Measurements from ENCODE around the gene MAMDC4. TPM values are rescaled to one million over a fixed set of nuclear protein-coding genes. Genes with fewer than 3 reads are reported as not detected.

The MAMDC4 gene
- total RNA-seq, 1 experiment from 2014 or later: 6.7 TPM

DNA sequence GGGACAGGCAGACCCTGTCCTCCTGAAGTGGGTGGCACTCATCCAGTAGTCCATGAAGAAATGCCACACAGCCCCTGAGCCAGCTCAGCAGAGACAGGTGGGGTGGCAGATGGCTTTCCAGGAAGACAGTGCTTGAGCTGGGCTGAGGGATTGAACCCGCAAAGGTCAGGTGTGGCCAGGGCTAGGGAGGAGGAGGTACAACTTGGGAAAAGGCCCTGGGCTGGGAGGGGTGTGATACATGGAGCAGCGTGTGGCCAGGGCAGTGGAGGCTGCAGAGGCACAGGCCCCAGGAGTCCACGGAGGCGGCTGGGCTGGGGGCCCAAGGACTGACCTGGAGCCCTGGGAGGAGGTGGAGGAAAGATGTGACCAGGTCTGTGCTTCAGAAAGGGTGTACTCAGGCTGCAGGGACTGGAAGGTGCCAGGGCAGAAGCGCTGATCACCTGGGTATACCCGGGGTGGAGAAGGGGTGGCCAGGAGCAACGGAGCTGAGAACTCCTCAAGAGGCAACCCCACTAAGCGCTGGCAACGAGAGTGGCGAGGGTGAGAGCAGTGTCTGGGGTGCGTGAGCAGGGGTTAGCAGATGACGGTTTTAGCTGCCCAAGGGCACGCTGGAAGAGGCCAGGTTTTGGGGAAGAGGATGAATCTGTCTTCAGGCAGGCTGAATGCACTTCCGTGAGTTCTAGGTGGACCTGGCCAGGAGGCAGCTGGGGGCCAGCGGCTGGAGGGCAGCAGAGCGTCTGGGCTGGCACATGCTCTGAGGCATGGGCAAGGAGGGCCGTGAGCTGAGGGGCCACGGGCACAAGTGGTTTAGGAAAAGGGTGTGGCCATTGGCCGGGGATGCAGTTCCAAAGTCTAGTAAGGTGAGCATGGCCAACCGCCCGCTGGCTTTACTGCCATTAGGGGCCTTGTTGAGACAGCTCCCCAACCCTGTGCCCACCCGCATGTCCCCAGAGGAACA lies 48.3 kb upstream of the MAMDC4 start (continued):
- no peak for TF ChIP-seq ETV6 (CRISPR knock-in tag; IDR thresholded peaks at IDR 0.05)
- no peak for TF ChIP-seq ZNF396 (CRISPR knock-in tag; IDR thresholded peaks at IDR 0.05; ENCODE audit: borderline replicate concordance)
- TF ChIP-seq ZNF232 (CRISPR knock-in tag; IDR thresholded peaks at IDR 0.05): no peak

DNA sequence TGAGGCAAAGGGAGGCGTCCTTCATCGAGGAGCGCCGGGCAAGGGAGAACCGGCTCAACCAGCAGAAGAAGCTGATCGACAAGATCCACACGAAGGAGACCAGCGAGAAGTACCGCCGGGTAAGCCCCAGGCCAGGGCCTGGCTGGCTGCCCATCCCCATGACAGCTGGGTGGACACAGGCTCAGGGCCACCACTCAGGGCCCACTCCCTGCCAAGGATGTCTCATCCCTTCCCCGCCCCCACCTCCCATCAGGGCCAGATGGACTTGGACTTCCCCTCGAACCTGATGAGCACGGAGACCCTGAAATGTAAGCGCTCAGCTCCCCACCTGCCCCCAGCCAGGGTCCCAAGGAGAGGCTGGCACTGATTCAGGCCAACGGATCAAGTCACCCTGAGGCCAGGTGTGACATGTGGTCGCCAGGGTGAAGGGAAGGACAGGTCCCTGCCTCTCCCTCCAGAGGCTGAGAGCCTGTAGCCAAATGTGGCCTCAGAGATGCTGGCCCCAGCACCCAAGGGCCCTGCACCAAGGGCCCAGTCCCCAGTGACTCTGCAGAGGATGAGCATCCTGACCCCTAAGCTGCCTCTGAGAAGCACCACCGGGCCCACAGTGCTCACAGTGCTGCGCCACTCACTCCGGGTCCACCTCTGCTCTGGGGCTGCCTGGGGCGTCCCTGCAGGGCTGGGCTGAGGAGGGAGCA lies 47.5 kb upstream of the MAMDC4 start:
- Mint-ChIP-seq H3K27ac (no peak overlapping the region), H3K9me3 (no peaks in the 10 kb centered on the region), H3K36me3 (peaks cover 5% of the 10 kb centered on the region), H3K4me1 (peaks cover 16% of the 10 kb centered on the region), H3K4me3 (no peak overlapping the region), H3K27me3 (ENCODE audit: low read depth) (peaks cover 30% of the 10 kb centered on the region)
- POLR2A ChIA-PET: no interaction called here
- DNase-seq (ENCODE audit: low spot score): no peak
- CTCF ChIA-PET: interaction anchor here (0.8 kb wide), 1 partner anchor 47 kb away, joined by 3 read pairs; the partner anchor contains the start of gene LCN8
- TF ChIP-seq NR3C1 (CRISPR knock-in tag; conservative IDR thresholded peaks at IDR 0.05; ENCODE audit: low read depth) (no peak), FOXJ3 (CRISPR knock-in tag; IDR thresholded peaks at IDR 0.05; ENCODE audit: borderline replicate concordance) (no peak), GABPB1 (CRISPR knock-in tag; IDR thresholded peaks at IDR 0.05) (no peak), ESRRA (CRISPR knock-in tag; IDR thresholded peaks at IDR 0.05; ENCODE audit: borderline replicate concordance) (no peak), ZNF423 (CRISPR knock-in tag; IDR thresholded peaks at IDR 0.05) (no peak), CREB1 (CRISPR knock-in tag; IDR thresholded peaks at IDR 0.05) (no peak), GRHL2 (CRISPR knock-in tag; IDR thresholded peaks at IDR 0.05; ENCODE audit: insufficient replicate concordance, severe bottlenecking) (no peak)
- TF ChIP-seq, protein P1, sequence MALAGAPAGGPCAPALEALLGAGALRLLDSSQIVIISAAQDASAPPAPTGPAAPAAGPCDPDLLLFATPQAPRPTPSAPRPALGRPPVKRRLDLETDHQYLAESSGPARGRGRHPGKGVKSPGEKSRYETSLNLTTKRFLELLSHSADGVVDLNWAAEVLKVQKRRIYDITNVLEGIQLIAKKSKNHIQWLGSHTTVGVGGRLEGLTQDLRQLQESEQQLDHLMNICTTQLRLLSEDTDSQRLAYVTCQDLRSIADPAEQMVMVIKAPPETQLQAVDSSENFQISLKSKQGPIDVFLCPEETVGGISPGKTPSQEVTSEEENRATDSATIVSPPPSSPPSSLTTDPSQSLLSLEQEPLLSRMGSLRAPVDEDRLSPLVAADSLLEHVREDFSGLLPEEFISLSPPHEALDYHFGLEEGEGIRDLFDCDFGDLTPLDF (CRISPR knock-in tag; IDR thresholded peaks at IDR 0.05): no peak
- no peak for ATAC-seq

DNA sequence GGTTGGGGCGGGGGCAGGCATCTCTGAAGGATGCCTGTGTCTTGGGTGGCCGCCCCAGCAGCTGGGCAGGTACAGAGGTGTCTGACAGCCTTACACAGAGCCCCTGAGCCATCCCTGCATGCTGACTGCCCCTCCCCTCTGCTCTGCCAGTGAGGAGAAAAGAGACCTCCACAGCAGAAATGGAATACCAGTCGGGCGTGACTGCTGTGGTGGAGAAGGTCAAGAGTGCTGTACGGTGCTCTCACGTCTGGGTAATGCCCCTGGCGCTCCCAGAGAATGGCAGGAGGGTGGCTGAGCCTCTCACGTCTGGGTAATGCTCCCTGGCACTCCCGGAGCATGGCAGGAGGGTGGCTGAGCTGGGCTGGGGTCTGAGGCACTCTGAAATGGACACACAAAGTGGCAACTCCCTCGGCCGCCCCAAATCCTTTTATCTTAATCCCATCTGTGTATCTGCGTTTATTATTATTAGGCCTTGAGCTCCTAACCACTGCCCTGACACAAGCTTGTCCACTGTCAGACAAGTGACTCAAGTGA lies 46.9 kb upstream of the MAMDC4 start:
- no peaks in the 10 kb centered on the region for H3K9me3 Mint-ChIP-seq
- CTCF ChIA-PET: interaction anchor here (0.5 to 3.7 kb wide), 2 partner anchors 38 to 263 kb away, joined by 4 to 32 read pairs; partner anchors contain the start of gene AJM1
- H3K4me3 Mint-ChIP-seq: peak overlapping the region; percentile 35; the same call in 1 of the 2 replicates
- no peak overlapping the region for H3K27ac Mint-ChIP-seq
- H3K36me3 Mint-ChIP-seq: peaks cover 10% of the 10 kb centered on the region
- peaks cover 22% of the 10 kb centered on the region for H3K4me1 Mint-ChIP-seq
- POLR2A ChIA-PET: no interaction called here
- DNase-seq (ENCODE audit: low spot score) (no peak), ATAC-seq (no peak)
- H3K27me3 Mint-ChIP-seq (ENCODE audit: low read depth): peaks cover 30% of the 10 kb centered on the region
- TF ChIP-seq, protein P2, sequence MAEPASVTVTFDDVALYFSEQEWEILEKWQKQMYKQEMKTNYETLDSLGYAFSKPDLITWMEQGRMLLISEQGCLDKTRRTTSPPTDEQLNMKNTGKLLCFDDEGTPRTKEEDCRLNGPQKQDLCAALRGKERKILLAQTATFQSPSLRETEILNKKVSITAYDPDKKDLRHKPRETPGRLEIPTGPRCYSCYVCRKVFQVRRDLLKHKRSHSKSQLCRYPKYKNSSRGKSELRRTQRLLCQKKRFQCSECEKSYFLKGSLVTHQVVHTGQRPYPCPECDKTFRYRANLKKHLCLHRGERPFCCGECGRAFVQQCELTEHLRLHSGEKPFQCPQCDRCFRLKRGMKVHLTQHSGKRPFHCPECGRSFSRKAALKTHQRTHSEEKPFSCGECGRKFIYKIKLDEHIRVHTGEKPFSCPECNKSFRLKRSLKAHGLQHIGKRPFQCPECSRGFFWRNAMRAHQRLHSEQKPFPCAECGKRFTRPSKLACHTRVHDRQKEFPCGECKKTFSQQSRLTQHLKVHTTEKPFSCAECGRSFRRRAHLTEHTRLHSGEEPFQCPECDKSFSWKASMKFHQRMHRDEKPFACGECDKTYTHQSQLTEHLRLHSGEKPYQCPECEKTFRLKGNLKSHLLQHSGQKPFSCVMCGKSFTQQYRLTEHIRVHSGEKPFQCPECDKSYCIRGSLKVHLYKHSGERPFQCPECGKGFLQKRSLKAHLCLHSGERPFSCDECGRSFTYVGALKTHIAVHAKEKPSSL (CRISPR knock-in tag; conservative IDR thresholded peaks at IDR 0.05): no peak
- TF ChIP-seq, protein P3, sequence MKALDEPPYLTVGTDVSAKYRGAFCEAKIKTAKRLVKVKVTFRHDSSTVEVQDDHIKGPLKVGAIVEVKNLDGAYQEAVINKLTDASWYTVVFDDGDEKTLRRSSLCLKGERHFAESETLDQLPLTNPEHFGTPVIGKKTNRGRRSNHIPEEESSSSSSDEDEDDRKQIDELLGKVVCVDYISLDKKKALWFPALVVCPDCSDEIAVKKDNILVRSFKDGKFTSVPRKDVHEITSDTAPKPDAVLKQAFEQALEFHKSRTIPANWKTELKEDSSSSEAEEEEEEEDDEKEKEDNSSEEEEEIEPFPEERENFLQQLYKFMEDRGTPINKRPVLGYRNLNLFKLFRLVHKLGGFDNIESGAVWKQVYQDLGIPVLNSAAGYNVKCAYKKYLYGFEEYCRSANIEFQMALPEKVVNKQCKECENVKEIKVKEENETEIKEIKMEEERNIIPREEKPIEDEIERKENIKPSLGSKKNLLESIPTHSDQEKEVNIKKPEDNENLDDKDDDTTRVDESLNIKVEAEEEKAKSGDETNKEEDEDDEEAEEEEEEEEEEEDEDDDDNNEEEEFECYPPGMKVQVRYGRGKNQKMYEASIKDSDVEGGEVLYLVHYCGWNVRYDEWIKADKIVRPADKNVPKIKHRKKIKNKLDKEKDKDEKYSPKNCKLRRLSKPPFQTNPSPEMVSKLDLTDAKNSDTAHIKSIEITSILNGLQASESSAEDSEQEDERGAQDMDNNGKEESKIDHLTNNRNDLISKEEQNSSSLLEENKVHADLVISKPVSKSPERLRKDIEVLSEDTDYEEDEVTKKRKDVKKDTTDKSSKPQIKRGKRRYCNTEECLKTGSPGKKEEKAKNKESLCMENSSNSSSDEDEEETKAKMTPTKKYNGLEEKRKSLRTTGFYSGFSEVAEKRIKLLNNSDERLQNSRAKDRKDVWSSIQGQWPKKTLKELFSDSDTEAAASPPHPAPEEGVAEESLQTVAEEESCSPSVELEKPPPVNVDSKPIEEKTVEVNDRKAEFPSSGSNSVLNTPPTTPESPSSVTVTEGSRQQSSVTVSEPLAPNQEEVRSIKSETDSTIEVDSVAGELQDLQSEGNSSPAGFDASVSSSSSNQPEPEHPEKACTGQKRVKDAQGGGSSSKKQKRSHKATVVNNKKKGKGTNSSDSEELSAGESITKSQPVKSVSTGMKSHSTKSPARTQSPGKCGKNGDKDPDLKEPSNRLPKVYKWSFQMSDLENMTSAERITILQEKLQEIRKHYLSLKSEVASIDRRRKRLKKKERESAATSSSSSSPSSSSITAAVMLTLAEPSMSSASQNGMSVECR (CRISPR knock-in tag; IDR thresholded peaks at IDR 0.05; ENCODE audit: borderline replicate concordance): no peak
- TF ChIP-seq SMAD3 (CRISPR knock-in tag; IDR thresholded peaks at IDR 0.05; ENCODE audit: borderline replicate concordance) (no peak), CBFB (CRISPR knock-in tag; IDR thresholded peaks at IDR 0.05; ENCODE audit: low read depth) (no peak), GABPB1 (CRISPR knock-in tag; IDR thresholded peaks at IDR 0.05) (no peak), SOX15 (CRISPR knock-in tag; IDR thresholded peaks at IDR 0.05) (no peak), OVOL2 (CRISPR knock-in tag; IDR thresholded peaks at IDR 0.05; ENCODE audit: borderline replicate concordance) (no peak), JUN (CRISPR knock-in tag; IDR thresholded peaks at IDR 0.05) (no peak), CREB1 (CRISPR knock-in tag; IDR thresholded peaks at IDR 0.05) (no peak), ESRRA (CRISPR knock-in tag; IDR thresholded peaks at IDR 0.05; ENCODE audit: borderline replicate concordance) (no peak), NFYB (CRISPR knock-in tag; conservative IDR thresholded peaks at IDR 0.05; ENCODE audit: low read depth) (no peak)
- TF ChIP-seq, protein P4, sequence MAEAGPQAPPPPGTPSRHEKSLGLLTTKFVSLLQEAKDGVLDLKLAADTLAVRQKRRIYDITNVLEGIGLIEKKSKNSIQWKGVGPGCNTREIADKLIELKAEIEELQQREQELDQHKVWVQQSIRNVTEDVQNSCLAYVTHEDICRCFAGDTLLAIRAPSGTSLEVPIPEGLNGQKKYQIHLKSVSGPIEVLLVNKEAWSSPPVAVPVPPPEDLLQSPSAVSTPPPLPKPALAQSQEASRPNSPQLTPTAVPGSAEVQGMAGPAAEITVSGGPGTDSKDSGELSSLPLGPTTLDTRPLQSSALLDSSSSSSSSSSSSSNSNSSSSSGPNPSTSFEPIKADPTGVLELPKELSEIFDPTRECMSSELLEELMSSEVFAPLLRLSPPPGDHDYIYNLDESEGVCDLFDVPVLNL (CRISPR knock-in tag; IDR thresholded peaks at IDR 0.05; ENCODE audit: borderline replicate concordance, low read depth): no peak
